ENCODE results near the gene B3GALNT2. TPM values are rescaled to one million over a fixed set of nuclear protein-coding genes. Genes with fewer than 3 reads are reported as not detected.
"Not testable (repeated sequence)": the region's sequence is repeated elsewhere in the genome, so short reads cannot be mapped to it uniquely, and the experiment has no call there.

The B3GALNT2 gene
- total RNA-seq, 1 donor from 2014 or later, result 23.4 TPM

- peak; percentile 100 for DNase-seq (ENCODE audit: low spot score)
Observed at GRCh38 chr1:235504494-235505222, 406 bp upstream of the B3GALNT2 start.

GRCh38 chr1:235503403-235504121 is 690 bp downstream of the B3GALNT2 start:
- no peak for DNase-seq (ENCODE audit: low spot score)

- DNase-seq (ENCODE audit: low spot score), result no peak
Observed at GRCh38 chr1:235502601-235503402, 1.4 kb downstream of the B3GALNT2 start.

- no peak for DNase-seq (ENCODE audit: low spot score)
Observed at GRCh38 chr1:235500971-235501540, 3.2 kb downstream of the B3GALNT2 start.

GRCh38 chr1:235495551-235495950 is 8.7 kb downstream of the B3GALNT2 start:
- DNase-seq (ENCODE audit: low spot score), result no peak

GRCh38 chr1:235495030-235495429 is 9.2 kb downstream of the B3GALNT2 start:
- DNase-seq (ENCODE audit: low spot score), result no peak

GRCh38 chr1:235494531-235494930 is 9.7 kb downstream of the B3GALNT2 start:
- no peak for DNase-seq (ENCODE audit: low spot score)

GRCh38 chr1:235491644-235492043 is 12.6 kb downstream of the B3GALNT2 start:
- DNase-seq (ENCODE audit: low spot score), result no peak

- DNase-seq (ENCODE audit: low spot score), result no peak
Observed at GRCh38 chr1:235486321-235486720, 17.9 kb downstream of the B3GALNT2 start.

- DNase-seq (ENCODE audit: low spot score), result no peak
Observed at GRCh38 chr1:235485558-235485957, 18.7 kb downstream of the B3GALNT2 start.

GRCh38 chr1:235483090-235483489 is 21.2 kb downstream of the B3GALNT2 start:
- no peak for DNase-seq (ENCODE audit: low spot score)

GRCh38 chr1:235473806-235474205 is 30.4 kb downstream of the B3GALNT2 start:
- DNase-seq (ENCODE audit: low spot score), result no peak

GRCh38 chr1:235470741-235471439 is 33.4 kb downstream of the B3GALNT2 start:
- no peak for DNase-seq (ENCODE audit: low spot score)

- not testable (repeated sequence) for DNase-seq (ENCODE audit: low spot score)
Observed at GRCh38 chr1:235469897-235470296, 34.4 kb downstream of the B3GALNT2 start.

GRCh38 chr1:235468970-235469369 is 35.3 kb downstream of the B3GALNT2 start:
- DNase-seq (ENCODE audit: low spot score), result no peak

GRCh38 chr1:235468004-235468403 is 36.2 kb downstream of the B3GALNT2 start:
- no peak for DNase-seq (ENCODE audit: low spot score)

- DNase-seq (ENCODE audit: low spot score), result no peak
Observed at GRCh38 chr1:235465066-235465465, 39.2 kb downstream of the B3GALNT2 start.

- DNase-seq (ENCODE audit: low spot score), result not testable (repeated sequence)
Observed at GRCh38 chr1:235462832-235463231, 41.4 kb downstream of the B3GALNT2 start.

GRCh38 chr1:235461954-235462353 is 42.3 kb downstream of the B3GALNT2 start:
- DNase-seq (ENCODE audit: low spot score), result no peak

GRCh38 chr1:235460770-235461169 is 43.5 kb downstream of the B3GALNT2 start:
- no peak for DNase-seq (ENCODE audit: low spot score)

- not testable (repeated sequence) for DNase-seq (ENCODE audit: low spot score)
Observed at GRCh38 chr1:235457856-235458255, 46.4 kb downstream of the B3GALNT2 start.

Data from mesenteric fat pad (tissue), 1 donor.